NK-92 (cell line): ENCODE measurements around the gene AVPR1A.

ENCODE experiments used
- DNase-seq: peaks from one replicate; lab custom pipeline; 2025; ENCODE audit not compliant: unreplicated experiment; lab: John Stamatoyannopoulos, UW

The AVPR1A gene

DNA sequence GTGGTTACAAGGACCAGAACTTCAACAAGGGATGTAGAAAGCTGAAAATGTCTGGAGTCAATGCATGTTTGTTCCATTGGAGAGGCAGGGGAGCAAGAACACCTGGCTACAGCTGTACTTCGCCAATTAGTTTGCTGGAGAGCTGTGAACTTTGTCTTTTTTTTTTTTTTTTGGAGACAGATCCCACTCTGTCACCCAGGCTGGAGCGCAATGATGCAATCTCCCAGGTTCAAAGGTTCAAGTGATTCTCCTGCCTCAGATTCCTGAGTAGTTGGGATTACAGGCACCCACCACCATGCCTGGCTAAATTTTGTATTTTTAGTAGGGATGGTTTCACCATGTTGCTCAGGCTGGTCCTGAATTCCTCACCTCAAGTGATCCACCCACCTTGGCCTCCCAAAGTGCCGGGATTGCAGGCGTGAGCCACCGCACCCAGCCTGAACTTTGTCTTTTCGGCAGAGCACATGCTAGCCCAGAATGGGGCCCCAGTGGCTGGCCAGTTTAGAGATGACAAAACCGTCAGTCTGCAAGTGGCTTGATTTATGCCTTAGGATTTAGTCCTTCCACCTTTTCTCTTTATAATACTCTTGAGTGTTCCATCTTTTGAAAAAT is 55.5 kb downstream of the AVPR1A start:
- DNase-seq, result no peak

DNA sequence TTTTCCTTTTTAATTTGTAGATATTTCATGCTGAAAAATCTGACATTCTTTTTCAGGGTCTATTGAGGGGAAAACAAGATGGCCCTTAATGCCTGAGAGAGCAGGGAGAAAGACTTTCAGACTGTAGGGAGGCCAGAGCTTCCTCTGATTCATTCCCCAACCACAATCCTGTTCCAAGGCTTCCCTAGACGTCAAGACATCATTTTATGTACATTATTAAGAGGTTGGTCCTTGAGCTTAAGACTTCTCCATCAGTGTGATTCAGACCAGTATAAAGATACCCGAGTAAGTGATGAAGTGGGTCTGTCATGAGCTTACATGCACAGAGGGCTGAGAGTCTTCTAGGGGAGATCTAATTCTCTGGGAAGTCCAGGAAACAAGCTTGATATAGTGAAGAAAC is 57.3 kb downstream of the AVPR1A start:
- DNase-seq, result no peak

DNA sequence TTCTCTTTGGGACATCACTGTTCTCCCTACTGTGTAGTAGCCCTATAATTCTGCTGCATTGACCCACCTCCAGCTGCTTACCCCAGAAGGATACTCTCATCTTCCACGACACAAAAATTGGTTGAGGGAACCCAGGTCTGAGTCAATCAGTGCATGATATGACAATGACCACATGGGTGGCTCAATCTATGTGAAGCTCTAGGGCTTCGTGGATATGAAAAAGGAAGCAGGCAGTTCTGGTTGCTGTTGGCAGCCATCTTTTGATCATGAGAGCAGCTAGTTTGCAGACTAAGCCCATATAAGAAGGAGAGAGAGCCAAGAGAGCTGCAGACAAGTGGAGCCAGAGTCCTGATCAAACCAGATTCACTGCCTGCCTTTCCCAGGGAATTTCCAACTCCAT is 57.9 kb downstream of the AVPR1A start:
- no peak for DNase-seq
